Nephron (organoid): ENCODE results near the gene MAP4K3.

ENCODE experiments used
- H3K27ac Mint-ChIP-seq, 3 experiments: 2 replicates each; pipeline ENCODE4 v1.8.0; 2020; ENCODE audit warnings: mixed read lengths in 3 of 3, mild to moderate bottlenecking in 2 of 3, moderate library complexity in 1 of 3
- H3K27me3 Mint-ChIP-seq: 2 replicates; pipeline ENCODE4 v1.8.0; 2021; ENCODE audit warnings: low read depth, mild to moderate bottlenecking, moderate library complexity, mixed read lengths
- H3K36me3 Mint-ChIP-seq: 2 replicates; pipeline ENCODE4 v1.8.0; 2020; ENCODE audit warnings: low read depth, mixed read lengths
- H3K4me1 Mint-ChIP-seq: 2 replicates; pipeline ENCODE4 v1.8.0; 2020; ENCODE audit warnings: mixed read lengths
- H3K4me3 Mint-ChIP-seq, 3 experiments: 2 replicates each; pipeline ENCODE4 v1.8.0; 2020; ENCODE audit warnings: mild to moderate bottlenecking in 3 of 3, mixed read lengths in 3 of 3, moderate library complexity in 2 of 3
- H3K9me3 Mint-ChIP-seq: 2 replicates; pipeline ENCODE4 v1.8.0; 2020; ENCODE audit warnings: mixed read lengths
- CTCF ChIP-seq, 3 experiments: fragments of 200-600 bp; sonication (generic); IDR thresholded peaks; one replicate each; pipeline ENCODE4 v1.5.0; 2021; ENCODE audit warnings: antibody characterized with exemption in 3 of 3; ENCODE audit not compliant: unreplicated experiment in 3 of 3

MAP4K3 gene

DNA sequence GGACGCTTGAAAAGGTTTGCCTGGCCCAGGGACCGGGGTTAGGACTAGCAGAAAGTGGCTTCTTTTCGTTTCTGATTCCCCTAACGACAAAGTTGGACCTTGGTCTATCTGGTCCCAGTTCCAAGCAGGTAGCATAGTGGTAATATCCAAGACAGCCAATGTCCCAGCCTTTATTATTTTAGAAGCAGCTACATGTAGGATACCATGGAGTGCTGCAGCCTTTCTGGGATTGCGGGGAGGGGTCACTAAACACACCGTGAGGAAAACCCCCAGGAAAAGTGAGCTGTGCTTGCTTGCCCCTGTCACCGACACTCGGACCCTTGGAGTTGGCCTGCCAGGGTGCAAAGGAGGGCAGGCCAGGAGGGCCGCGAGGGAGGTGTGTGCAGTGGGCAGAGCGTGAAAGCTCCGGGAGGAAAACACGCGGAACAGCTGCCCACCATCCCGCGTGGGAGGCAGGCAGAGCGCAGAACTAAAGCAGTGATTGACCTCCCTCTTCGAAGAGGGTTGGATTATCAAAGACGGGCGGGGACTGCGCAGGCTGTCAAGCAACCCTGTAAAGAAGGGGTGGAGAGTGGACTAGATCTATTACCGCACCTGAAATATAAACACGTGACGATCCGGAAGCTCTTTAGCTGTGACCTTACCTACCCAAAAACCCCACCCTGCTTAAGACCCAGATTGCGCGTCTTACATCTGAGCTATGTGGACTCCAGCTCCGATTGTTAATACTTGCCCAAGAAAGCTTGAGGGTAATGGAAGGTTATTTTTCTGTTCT lies 624 bp upstream of the MAP4K3 start:
- H3K27me3 Mint-ChIP-seq: no peaks in the 10 kb centered on the region
- H3K27ac Mint-ChIP-seq: peak overlapping the region; percentile 73 to 95 (median 80)
- H3K36me3 Mint-ChIP-seq: peaks cover 4% of the 10 kb centered on the region
- peaks cover 3% of the 10 kb centered on the region for H3K9me3 Mint-ChIP-seq
- no peak for TF ChIP-seq CTCF (IDR thresholded peaks at IDR 0.05; ENCODE audit: unreplicated experiment in 3 of 3)
- H3K4me3 Mint-ChIP-seq: peak overlapping the region; percentile 83 to 93 (median 88)
- H3K4me1 Mint-ChIP-seq: peaks cover 39% of the 10 kb centered on the region

DNA sequence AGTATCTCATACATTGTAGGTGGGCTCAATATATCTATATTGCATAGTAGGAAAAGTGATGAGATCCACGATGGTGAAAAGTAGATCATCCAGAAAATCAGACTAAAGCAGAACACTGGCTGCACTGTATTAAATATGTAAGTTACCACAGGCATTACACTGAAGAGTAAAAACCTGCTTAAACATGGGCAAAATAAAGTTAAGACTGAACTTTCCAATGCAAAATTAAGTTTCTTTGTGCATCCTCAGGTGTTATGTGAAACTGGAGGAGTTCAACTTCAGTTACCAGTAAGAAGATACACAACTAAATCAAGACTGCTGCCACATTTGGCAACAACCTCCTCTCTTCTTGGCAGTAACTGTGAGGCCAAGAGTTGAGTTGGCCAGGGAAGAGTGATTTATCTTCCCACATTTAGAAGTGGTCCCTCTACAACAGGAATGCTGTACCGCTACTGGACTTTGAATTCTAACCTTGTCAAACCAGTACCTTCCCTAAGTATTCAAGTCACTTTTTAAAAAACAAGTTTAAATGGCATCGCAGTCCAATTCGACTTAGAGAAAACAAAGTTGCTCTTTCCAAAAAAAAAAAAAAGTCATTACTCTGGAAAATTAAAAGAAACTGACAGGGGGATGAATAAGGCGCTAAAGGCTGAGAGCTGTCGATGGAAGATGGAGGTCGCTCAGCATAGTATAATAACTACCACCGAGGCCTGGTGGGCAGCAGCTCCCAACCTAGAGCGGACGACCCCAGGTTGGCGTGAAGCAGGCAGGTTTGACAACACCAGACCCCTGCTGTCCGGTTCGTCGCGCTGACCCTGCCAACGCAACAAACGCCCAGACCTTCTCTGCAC lies 1.1 kb downstream of the MAP4K3 start:
- no peaks in the 10 kb centered on the region for H3K27me3 Mint-ChIP-seq
- H3K9me3 Mint-ChIP-seq: no peaks in the 10 kb centered on the region
- TF ChIP-seq CTCF (IDR thresholded peaks at IDR 0.05; ENCODE audit: unreplicated experiment in 3 of 3): no peak
- peak overlapping the region; percentile 73 to 86 (median 80) for H3K27ac Mint-ChIP-seq
- H3K36me3 Mint-ChIP-seq: no peaks in the 10 kb centered on the region
- peak overlapping the region; percentile 83 to 88 (median 85) for H3K4me3 Mint-ChIP-seq
- peaks cover 56% of the 10 kb centered on the region for H3K4me1 Mint-ChIP-seq

GRCh38 chr2:39435234-39435633 lies 1.9 kb downstream of the MAP4K3 start:
- no peaks in the 10 kb centered on the region for H3K9me3 Mint-ChIP-seq

GRCh38 chr2:39434233-39434897 lies 2.7 kb downstream of the MAP4K3 start:
- Mint-ChIP-seq H3K27me3 (no peaks in the 10 kb centered on the region), H3K9me3 (no peaks in the 10 kb centered on the region), H3K4me3 (peak overlapping the region; percentile 14 to 46 (median 28)), H3K4me1 (peaks cover 61% of the 10 kb centered on the region), H3K27ac (no peak overlapping the region), H3K36me3 (peaks cover 4% of the 10 kb centered on the region)
- TF ChIP-seq CTCF (IDR thresholded peaks at IDR 0.05; ENCODE audit: unreplicated experiment in 3 of 3): no peak

More at GRCh38 chr2:39435234-39435633, 1.9 kb downstream of the MAP4K3 start:
- Mint-ChIP-seq H3K27ac (peak overlapping the region; percentile 73 to 86 (median 80)), H3K27me3 (no peaks in the 10 kb centered on the region), H3K4me1 (peaks cover 61% of the 10 kb centered on the region), H3K4me3 (peak overlapping the region; percentile 83 to 88 (median 85)), H3K36me3 (no peaks in the 10 kb centered on the region)
- TF ChIP-seq CTCF (IDR thresholded peaks at IDR 0.05; ENCODE audit: unreplicated experiment in 3 of 3): no peak

- H3K9me3 Mint-ChIP-seq: no peaks in the 10 kb centered on the region
- H3K27me3 Mint-ChIP-seq: no peaks in the 10 kb centered on the region
- peaks cover 60% of the 10 kb centered on the region for H3K4me1 Mint-ChIP-seq
- peak overlapping the region; percentile 24 to 46 (median 28) for H3K4me3 Mint-ChIP-seq
- H3K36me3 Mint-ChIP-seq: peaks cover 4% of the 10 kb centered on the region
- H3K27ac Mint-ChIP-seq: no peak overlapping the region
- TF ChIP-seq CTCF (IDR thresholded peaks at IDR 0.05; ENCODE audit: unreplicated experiment in 3 of 3): no peak
These were observed 3.4 kb downstream of the MAP4K3 start for GRCh38 chr2:39433586-39434195.
